ENCODE measurements around the gene ACBD4.
"Not testable (repeated sequence)": the region's sequence is repeated elsewhere in the genome, so short reads cannot be mapped to it uniquely, and the experiment has no call there.

Gene ACBD4

GRCh38 chr17:45119964-45120363 lies 15.5 kb upstream of the ACBD4 start:
- DNase-seq (ENCODE audit: low read depth, low spot score) = no peak

DNA sequence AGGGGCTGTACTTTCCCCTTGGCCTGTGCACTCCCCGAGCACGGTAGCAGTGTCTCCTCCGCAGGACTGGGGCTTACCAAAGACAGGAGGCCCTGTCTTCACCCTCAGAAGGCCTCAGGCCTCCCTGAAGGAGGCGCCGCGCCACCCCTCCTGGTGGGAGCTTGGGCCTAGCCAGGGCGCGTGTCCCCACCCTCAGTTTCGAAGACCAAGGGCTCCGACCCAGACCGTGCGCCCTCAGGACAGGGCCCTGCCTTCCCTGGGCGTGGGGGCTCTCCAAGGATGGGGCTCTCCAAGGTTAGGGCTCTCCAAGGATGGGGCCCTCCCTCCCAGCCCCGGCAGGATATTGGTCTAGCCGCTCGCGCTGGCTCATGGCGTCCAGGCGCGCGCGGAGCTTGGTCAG lies 14.9 kb upstream of the ACBD4 start:
- no peak for DNase-seq (ENCODE audit: low read depth, low spot score)

- no peak for DNase-seq (ENCODE audit: low read depth, low spot score)
Observed at GRCh38 chr17:45121055-45121454, 14.4 kb upstream of the ACBD4 start.

DNA sequence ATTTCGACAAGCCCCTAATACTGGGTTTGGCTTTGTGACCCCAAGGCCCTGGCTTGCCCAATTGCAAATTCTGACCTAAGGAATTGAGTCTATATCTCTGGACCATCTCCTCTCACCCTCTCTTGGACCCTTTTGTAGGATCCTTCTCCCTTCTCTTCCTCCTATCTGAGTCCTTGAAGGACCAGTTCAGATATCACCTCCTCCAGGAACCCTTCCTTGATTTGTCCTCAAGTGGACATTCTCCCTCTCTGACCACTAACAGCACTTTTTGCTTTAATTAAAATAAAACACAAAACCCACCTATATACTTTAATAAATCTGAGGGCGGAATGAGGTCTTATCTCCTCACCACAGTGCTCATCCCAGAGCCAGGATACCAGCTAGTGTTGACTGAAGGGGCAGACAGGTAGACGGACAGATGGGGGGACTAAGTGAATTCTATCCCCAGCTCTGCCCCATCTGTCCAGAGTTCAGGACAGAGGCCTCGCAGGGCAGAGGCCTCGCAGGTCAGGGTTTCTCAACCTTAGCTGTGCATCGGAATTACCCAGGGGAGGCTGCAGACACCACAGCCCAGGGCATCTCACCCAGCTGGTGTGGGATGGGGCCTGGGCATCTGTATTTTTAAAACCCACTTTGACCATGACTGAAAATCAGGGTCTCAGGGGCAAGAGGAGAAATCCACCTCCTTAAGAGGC lies 12.3 kb upstream of the ACBD4 start:
- DNase-seq (ENCODE audit: low read depth, low spot score) = no peak

DNA sequence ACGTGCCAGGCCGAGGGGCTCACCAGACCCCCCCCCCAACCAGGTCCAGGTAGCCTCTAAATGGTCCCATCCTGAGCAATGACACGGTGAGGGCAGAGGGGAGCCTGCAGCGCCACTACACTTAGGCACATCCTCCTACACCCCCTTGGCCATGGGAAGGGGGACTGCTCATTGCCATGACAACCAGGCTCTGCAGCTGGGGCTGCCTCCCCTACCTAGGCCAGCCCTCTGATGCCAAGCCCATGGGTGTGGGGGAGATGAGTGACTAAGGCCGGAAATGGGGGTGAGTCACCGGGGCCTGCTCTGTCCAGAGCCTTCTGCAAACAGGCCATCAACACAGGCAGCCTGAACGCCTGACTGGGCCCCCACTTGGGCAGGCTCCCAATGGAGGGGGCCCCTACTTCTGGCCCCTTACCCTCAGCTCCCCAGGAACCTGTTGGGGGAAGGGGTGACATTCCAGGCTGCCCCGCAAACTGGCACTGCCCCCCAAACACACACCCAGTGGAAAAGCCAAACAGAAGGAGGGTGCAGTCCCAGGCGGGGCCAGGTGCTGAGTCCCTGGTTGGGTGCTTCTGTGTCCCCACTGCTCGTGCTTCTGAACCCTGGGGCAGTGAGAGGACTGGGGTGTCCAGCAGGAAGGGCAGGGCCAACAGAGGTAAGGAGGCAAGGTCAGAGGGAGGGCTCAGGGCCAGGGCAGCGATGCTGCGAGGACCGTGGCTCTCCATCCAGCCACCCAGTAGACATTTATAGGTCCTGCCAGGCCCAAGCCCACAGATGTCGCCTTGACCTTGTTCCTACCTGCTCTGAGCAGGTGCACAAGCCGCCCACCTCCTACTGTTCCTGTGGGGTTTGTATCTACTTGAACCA lies 11.3 kb upstream of the ACBD4 start:
- DNase-seq (ENCODE audit: low read depth, low spot score) = peak; percentile 93

DNA sequence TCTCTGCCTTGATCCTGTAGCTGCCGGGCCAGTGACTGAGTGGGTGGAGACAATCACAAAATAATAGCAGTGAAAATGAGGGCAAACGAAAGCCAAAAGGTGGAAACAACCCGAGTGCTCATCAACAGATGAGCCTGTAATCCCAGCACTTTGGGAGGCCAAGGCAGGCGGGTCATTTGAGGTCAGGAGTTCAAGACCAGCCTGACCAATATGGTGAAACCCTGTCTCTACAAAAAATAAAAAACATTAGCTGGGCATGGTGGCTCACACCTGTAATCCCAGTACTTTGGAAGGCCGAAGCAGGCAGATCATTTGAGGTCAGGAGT lies 10.7 kb upstream of the ACBD4 start:
- DNase-seq (ENCODE audit: low read depth, low spot score) = not testable (repeated sequence)

- no peak for DNase-seq (ENCODE audit: low read depth, low spot score)
Observed at GRCh38 chr17:45125509-45125908, 10.0 kb upstream of the ACBD4 start.

DNA sequence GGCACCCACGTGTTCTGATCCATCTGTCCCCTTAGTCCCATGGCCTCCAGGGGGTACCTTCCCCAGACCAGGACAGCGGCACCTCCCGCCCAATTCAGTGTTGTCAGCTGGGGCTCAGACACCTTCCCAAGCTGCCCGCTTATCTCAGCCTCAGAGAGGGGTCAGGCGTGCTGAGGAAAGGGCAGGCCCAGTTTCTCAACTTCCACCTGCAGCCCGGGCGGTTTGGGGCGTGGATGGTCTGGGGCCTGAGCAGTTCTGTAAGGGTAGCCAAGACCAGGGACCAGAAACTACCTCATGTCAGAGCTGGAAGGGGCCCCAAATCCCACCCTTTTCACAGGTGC lies 8.3 kb upstream of the ACBD4 start:
- no peak for DNase-seq (ENCODE audit: low read depth, low spot score)

DNA sequence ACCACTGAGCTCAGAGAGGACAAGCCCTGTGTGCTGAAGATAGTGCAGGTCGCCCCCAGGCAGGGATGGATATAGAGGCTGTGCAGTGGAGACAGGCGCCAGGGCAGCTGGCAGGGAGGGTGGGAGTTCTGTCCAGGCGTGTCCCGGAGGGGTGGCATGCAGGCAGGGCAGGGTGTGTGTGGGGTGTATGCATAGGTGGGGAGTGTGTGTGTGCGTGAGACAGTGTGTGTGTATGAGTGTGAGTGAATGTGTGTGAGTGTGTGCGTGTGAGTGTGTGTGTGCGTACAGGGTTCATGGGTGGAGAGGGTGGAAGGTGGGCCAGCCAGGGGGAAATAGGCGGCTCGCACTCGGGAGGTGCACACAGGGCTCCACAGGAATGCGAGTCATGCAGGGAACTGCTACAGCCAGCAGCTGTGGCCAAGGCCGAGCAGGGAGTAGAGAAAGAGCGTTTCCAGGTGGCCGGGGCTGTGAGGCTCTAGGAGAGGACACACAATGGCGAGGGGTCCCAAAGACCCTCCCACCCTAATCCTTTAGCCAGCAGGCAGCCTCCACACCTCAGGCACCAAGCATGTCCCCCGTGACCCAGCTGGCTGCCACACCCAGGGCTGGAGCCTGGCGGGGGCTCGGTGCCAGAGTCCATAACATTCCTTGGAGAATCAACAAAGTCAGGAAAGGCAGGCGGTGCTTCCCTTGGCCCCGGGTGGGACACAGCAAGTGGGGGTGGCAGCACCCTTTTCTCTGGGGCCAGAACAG lies 7.8 kb upstream of the ACBD4 start:
- peak; percentile 87 for DNase-seq (ENCODE audit: low read depth, low spot score)

GRCh38 chr17:45128331-45128730 lies 7.2 kb upstream of the ACBD4 start:
- DNase-seq (ENCODE audit: low read depth, low spot score) = no peak

GRCh38 chr17:45128989-45129388 lies 6.5 kb upstream of the ACBD4 start:
- DNase-seq (ENCODE audit: low read depth, low spot score) = no peak

GRCh38 chr17:45129426-45129939 lies 6.0 kb upstream of the ACBD4 start:
- peak; percentile 46 for DNase-seq (ENCODE audit: low read depth, low spot score)

- DNase-seq (ENCODE audit: low read depth, low spot score) = no peak
Observed at GRCh38 chr17:45129940-45130680, 5.4 kb upstream of the ACBD4 start.

DNA sequence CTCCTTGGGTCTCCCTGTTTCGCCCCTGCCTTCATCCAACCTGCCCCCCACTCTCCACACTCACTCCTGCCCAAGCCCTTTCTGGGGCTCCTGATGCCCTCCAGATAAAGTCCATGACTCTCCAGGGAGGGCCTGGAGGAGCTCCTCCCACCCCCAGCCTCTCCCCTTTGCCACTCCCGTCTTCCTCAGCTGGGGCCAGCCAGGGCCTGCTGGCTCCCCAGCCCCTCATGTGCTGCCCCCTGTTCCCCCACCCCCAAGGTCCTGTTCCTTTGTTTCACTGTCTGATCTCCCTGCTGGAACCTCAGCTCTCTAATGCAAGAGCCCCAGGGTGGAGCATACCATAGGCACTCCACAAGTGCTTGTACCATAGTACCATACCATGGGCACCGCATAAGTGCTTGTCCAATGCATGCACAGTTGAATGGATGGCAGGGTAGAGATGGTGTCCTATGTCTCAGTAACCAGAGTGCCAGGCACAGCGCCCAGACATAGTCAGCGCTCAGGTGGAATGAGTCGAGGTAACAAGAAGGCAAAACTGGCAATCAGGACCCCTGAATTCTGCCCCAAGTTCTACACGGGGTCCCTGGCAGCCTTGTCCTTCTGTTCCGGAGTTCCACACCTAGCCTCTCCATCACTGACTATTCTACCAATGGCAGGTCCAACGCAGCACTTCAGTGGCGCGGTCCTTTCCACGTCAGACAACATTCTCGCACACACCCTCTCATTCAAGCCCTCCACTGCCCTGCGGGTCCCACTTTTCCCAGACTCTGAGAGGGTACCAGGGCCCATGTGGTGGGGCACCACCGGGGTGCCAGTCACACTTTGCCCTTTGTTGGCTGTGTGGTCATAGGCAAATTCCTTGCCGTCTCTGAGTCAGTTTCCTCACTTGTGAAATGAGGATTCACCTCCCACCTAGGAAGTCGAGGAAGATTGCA lies 4.5 kb upstream of the ACBD4 start:
- DNase-seq (ENCODE audit: low read depth, low spot score) = no peak

- DNase-seq (ENCODE audit: low read depth, low spot score) = peak; percentile 69
Observed at GRCh38 chr17:45131616-45132319, 3.7 kb upstream of the ACBD4 start.

DNA sequence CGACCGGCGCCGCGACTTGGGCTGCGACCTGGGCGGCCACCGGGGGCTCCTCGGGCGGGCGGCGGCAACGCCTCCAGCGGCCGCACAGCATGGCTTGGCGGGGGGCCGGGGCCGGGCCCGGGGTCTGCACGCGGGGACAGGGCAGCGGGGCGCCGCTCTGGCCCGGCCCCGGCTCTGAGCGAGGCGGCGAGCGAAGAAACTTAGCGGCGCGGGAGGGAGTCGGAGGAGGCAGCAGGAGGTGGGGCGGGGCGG lies 3.2 kb upstream of the ACBD4 start, which contains the start of gene PLCD3:
TSS of gene PLCD3 (minus strand) at position 196 of the 252 bp plus-strand sequence. CDS start at position 91, 105 bp downstream.
- DNase-seq (ENCODE audit: low read depth, low spot score) = no peak

DNA sequence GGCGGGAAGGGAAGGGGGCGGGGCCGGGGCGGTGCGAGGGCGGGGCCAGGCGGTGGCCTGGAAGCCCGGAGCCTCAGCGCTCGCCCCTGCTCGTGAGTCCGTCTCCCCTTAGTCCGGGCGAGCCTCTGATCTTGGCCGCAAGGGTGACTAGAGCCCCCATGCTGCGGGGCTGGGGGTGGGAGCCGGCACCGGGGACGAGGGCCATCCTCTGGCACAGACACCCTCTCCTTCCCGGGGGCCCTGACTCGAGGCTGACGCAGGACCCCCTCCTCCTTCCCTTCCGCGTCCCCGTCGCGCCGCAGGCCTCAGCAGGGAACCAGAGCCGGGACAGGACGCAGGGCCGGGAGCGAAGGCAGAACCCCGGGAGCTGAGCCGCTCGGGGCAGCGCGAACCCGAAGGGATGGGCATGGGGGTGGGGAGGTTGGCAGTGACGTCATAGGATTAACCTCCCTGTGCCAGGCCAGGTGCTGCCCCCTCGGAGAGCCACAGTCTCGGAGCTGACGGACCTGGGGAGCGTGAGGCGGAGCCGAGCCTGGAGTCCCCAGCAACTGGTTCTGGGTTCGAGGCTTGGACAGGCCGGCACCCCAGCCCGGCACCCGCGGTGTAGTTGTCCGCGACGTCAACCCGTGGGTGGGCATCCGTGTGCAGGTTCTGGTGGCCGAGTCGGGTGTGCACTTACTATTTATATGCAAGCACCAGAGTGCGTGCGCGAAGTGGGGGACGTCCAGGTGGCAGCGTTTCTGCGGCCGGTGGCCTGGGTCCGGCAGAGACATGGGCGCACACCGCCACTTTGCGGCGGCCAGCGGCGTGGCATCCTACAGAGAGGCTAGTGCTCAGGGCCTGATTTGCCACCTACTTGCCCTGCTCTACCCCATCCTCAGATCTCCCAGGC lies 2.7 kb upstream of the ACBD4 start:
- DNase-seq (ENCODE audit: low read depth, low spot score) = peak; percentile 91

DNA sequence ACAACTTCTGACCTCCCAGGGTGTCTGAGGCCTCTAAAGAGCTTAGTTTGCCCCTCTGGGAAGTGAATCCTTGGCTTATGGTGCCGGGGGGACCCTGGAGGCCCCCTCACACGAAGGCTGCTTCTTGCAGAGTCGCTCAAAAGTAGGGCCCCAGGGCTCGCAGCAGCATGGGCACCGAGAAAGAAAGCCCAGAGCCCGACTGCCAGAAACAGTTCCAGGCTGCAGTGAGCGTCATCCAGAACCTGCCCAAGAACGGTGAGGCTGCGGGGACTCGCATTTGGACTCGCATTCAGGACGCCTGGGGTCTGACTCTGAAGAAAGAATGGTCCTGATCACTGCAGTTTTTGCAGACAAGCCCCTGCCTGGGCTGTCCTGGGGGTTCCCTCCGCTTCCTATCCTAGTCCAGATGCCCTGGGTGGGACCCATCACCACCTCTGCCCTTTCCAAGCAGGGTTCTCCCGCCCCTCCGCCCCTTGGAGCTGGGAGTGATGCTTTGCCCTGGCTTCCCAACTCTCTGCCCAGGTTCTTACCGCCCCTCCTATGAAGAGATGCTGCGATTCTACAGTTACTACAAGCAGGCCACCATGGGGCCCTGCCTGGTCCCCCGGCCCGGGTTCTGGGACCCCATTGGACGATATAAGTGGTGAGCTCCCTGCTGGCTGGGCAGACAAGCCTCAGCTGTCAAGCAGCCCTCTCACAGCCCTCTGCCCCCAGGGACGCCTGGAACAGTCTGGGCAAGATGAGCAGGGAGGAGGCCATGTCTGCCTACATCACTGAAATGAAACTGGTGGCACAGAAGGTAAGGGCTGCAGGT lies 698 bp downstream of the ACBD4 start:
- no peak for DNase-seq (ENCODE audit: low read depth, low spot score)
